HepG2 (cell line): ENCODE data around the gene LRRC8C. TPM values are rescaled to one million over a fixed set of nuclear protein-coding genes. Genes with fewer than 3 reads are reported as not detected.

Experiments used
- ATAC-seq: fragments of 200-7000 bp; cut with Tn5 transposase; 3 replicates; pipeline ENCODE4 v1.9.1; 2020; ENCODE audit warnings: mild to moderate bottlenecking, moderate library complexity
- BruUV-seq: library from RNA; stranded (reverse); fragments of 400-500 nt; replicated peaks from 2 replicates; lab custom pipeline; 2021; lab: Mats Ljungman, UMichigan
- CTCF ChIA-PET: fragments of 300-600 bp; formaldehyde crosslinking; extraction: SDS; loops from one replicate; lab custom pipeline; 2021; ENCODE audit warnings: low total read pairs, inconsistent platforms, low intra/inter-chr PET ratio; lab: Yijun Ruan, JAX
- POLR2A ChIA-PET: fragments of 350-600 bp; sonication (Branson Sonifier 250); formaldehyde crosslinking; loops from one replicate; lab custom pipeline; 2020; ENCODE audit warnings: antibody characterized with exemption, inconsistent platforms; lab: Yijun Ruan, JAX
- DNase-seq: peaks from one replicate; pipeline ENCODE4 v3.0.0-alpha.2; 2015; ENCODE audit warnings: low spot score
- FAIRE-seq: peaks from 3 replicates; lab custom pipeline; 2011; peaks lifted over from hg19 to GRCh38; lab: Jason Lieb, UNC
- H2AFZ ChIP-seq: one replicate; pipeline ENCODE4 v1.6.1; 2011; ENCODE audit warnings: low read length, inconsistent platforms
- H3K27ac ChIP-seq: fragments of 300-600 bp; 3 replicates; pipeline ENCODE4 v1.8.0; 2011; ENCODE audit warnings: mixed run types, mild to moderate bottlenecking, mixed read lengths, low read length, inconsistent platforms; ENCODE audit not compliant: insufficient read depth; ENCODE audit errors: extremely low read length
- H3K27me3 ChIP-seq, 2 experiments: fragments of 200-600 bp in 1 of 2; 2 replicates in 1 of 2; 3 replicates in 1 of 2; pipeline versions ENCODE4 v1.6.0 to v1.8.0; 2011; ENCODE audit warnings: low read length in 2 of 2, mild to moderate bottlenecking in 2 of 2, moderate library complexity in 2 of 2, inconsistent platforms in 1 of 2; ENCODE audit not compliant: insufficient read depth in 2 of 2, control insufficient read depth in 1 of 2
- H3K36me3 ChIP-seq, 2 experiments: fragments of 200-600 bp in 1 of 2; replicated peaks in 1 of 2; 2 replicates in 1 of 2; 3 replicates in 1 of 2; pipeline versions ENCODE4 v1.5.1 to v1.8.0; 2011; ENCODE audit warnings: low read length in 2 of 2, inconsistent platforms in 1 of 2; ENCODE audit not compliant: insufficient read depth in 2 of 2, control insufficient read depth in 1 of 2
- H3K4me1 ChIP-seq: 2 replicates; pipeline ENCODE4 v1.5.1; 2012; ENCODE audit warnings: low read length, inconsistent platforms; ENCODE audit not compliant: insufficient read depth
- H3K4me2 ChIP-seq: 2 replicates; pipeline ENCODE4 v1.6.0; 2011; ENCODE audit warnings: low read depth, low read length, inconsistent platforms
- H3K4me3 ChIP-seq, 3 experiments: fragments of 200-600 bp in 1 of 3; sonication (generic), shearing (Covaris generic) in 1 of 3; replicated peaks in 1 of 3; 2 replicates each; pipeline ENCODE4 v1.5.1; 2011 to 2016; ENCODE audit warnings: low read length in 3 of 3, inconsistent platforms in 2 of 3, low read depth in 2 of 3, mild to moderate bottlenecking in 2 of 3, control low read depth in 1 of 3, mixed read lengths in 1 of 3; ENCODE audit not compliant: insufficient read depth in 1 of 3
- H3K79me2 ChIP-seq: one replicate; pipeline ENCODE4 v1.6.1; 2011; ENCODE audit warnings: low read length, inconsistent platforms; ENCODE audit not compliant: insufficient read depth
- H3K9ac ChIP-seq: 2 replicates; pipeline ENCODE4 v1.6.0; 2011; ENCODE audit warnings: mild to moderate bottlenecking, low read depth, low read length, inconsistent platforms; ENCODE audit not compliant: insufficient read depth
- H3K9me3 ChIP-seq: 2 replicates; pipeline ENCODE4 v1.5.1; 2012; ENCODE audit warnings: mild to moderate bottlenecking, low read length
- H4K20me1 ChIP-seq: 2 replicates; pipeline ENCODE4 v1.6.0; 2011; ENCODE audit warnings: inconsistent platforms, mild to moderate bottlenecking, low read length, moderate library complexity; ENCODE audit not compliant: insufficient read depth
- ARID2 ChIP-seq: sonication (generic); formaldehyde crosslinking; IDR thresholded peaks from 2 replicates; pipeline ENCODE4 v1.8.1; 2022; ENCODE audit warnings: mild to moderate bottlenecking, missing genetic modification reagents, borderline replicate concordance
- ARNT ChIP-seq: fragments of 450-650 bp; IDR thresholded peaks from 2 replicates; pipeline ENCODE4 v1.6.1; 2017
- ATF7-NPFF ChIP-seq: sonication (generic); formaldehyde crosslinking; IDR thresholded peaks from 2 replicates; pipeline ENCODE4 v1.8.1; 2023; ENCODE audit warnings: mild to moderate bottlenecking, low read depth, missing genetic modification reagents, moderate library complexity
- CEBPG ChIP-seq: IDR thresholded peaks from 2 replicates; pipeline ENCODE4 v1.6.1; 2016
- ELK4 ChIP-seq: sonication (generic); formaldehyde crosslinking; IDR thresholded peaks from 2 replicates; pipeline ENCODE4 v1.9.0; 2021; ENCODE audit warnings: missing genetic modification reagents, borderline replicate concordance
- IRF2 ChIP-seq: IDR thresholded peaks from 2 replicates; pipeline ENCODE4 v1.6.1; 2018; ENCODE audit warnings: missing genetic modification reagents, missing compliant biosample characterization
- KLF15 ChIP-seq: sonication (generic); formaldehyde crosslinking; IDR thresholded peaks from 2 replicates; pipeline ENCODE4 v1.8.1; 2023; ENCODE audit warnings: borderline replicate concordance, mild to moderate bottlenecking, inconsistent platforms, missing genetic modification reagents, mixed read lengths
- KMT2B ChIP-seq: IDR thresholded peaks from 2 replicates; pipeline ENCODE4 v1.6.1; 2016; ENCODE audit warnings: missing genetic modification reagents, missing compliant biosample characterization
- MAZ ChIP-seq, 2 experiments: sonication (generic) in 1 of 2; formaldehyde crosslinking in 1 of 2; IDR thresholded peaks; 2 replicates each; pipeline versions ENCODE4 v1.5.0 to v1.6.1; 2012 to 2020; ENCODE audit warnings: low read depth in 2 of 2, mild to moderate bottlenecking in 2 of 2, borderline replicate concordance in 1 of 2, improper control_type of control experiment in 1 of 2, low read length in 1 of 2, missing genetic modification reagents in 1 of 2, moderate library complexity in 1 of 2
- NPAS2 ChIP-seq: sonication (generic); formaldehyde crosslinking; IDR thresholded peaks from 2 replicates; pipeline ENCODE4 v1.8.0; 2022; ENCODE audit warnings: mild to moderate bottlenecking, missing genetic modification reagents, borderline replicate concordance
- PAWR ChIP-seq: sonication (generic); formaldehyde crosslinking; IDR thresholded peaks from 2 replicates; pipeline ENCODE4 v1.4.0; 2020; ENCODE audit warnings: missing genetic modification reagents, mild to moderate bottlenecking, borderline replicate concordance
- YEATS4 ChIP-seq: sonication (generic); formaldehyde crosslinking; IDR thresholded peaks from 2 replicates; pipeline ENCODE4 v1.4.0; 2020; ENCODE audit warnings: missing genetic modification reagents, borderline replicate concordance
- ZBTB3 ChIP-seq: sonication (generic); formaldehyde crosslinking; IDR thresholded peaks from 2 replicates; pipeline ENCODE4 v1.4.0; 2020; ENCODE audit warnings: low read depth, mild to moderate bottlenecking, moderate library complexity, missing genetic modification reagents, borderline replicate concordance
- ZC3H13 ChIP-seq: sonication (generic); formaldehyde crosslinking; IDR thresholded peaks from 2 replicates; pipeline ENCODE4 v1.8.1; 2023; ENCODE audit warnings: mild to moderate bottlenecking, missing genetic modification reagents, moderate library complexity
- ZNF501 ChIP-seq: sonication (generic); formaldehyde crosslinking; IDR thresholded peaks from 2 replicates; pipeline ENCODE4 v1.5.1; 2020; ENCODE audit warnings: mild to moderate bottlenecking, moderate library complexity, missing genetic modification reagents
- ZNF788 ChIP-seq: sonication (generic); formaldehyde crosslinking; IDR thresholded peaks from 2 replicates; pipeline ENCODE4 v1.5.0; 2020; ENCODE audit warnings: mild to moderate bottlenecking, missing genetic modification reagents, borderline replicate concordance
- ZSCAN20 ChIP-seq: sonication (generic); formaldehyde crosslinking; IDR thresholded peaks from 2 replicates; pipeline ENCODE4 v1.4.0; 2020; ENCODE audit warnings: missing genetic modification reagents, mild to moderate bottlenecking, borderline replicate concordance
- WGBS: methylation state at CpG from one replicate; pipeline ENCODE4 v1.1.6; 2017; ENCODE audit warnings: low lambda C conversion rate; 5-methylcytosine and 5-hydroxymethylcytosine counted together
- in situ Hi-C: cut with HindIII; loops from 2 replicates; pipeline ENCODE4 v1.10.0; 2017; ENCODE audit warnings: low pct_unique_long_range_greater_than_20kb; ENCODE audit not compliant: extremely low pct_ligation_motif_present
- intact Hi-C: fragments of 100-400 bp; cut with micrococcal nuclease; formaldehyde crosslinking; loops from one replicate; pipeline ENCODE4 v1.10.0; 2022; ENCODE audit not compliant: unreplicated experiment
- polyA plus RNA-seq, 8 experiments: library from polyadenylated mRNA; depleted of rRNA in 3 of 8; stranded (reverse) in 7 of 8; unstranded in 1 of 8; fragments of >200 nt; fragmentation: Illumina TruSeq in 4 of 8; extraction: Trizol in 4 of 8; gene quantifications; 2 replicates each; pipeline versions ENCODE4 v1.2.1 to v1.2.3, GENCODE V29; 2011 to 2016; ENCODE audit warnings: low read depth in 4 of 8, missing spikeins in 1 of 8, mixed read lengths in 1 of 8; ENCODE audit not compliant: insufficient read depth in 1 of 8
- total RNA-seq, 5 experiments: library from RNA; depleted of rRNA; stranded (reverse); fragments of >200 nt; fragmentation: Illumina TruSeq; extraction: Trizol; gene quantifications; 2 replicates each; pipeline ENCODE4 v1.2.3, GENCODE V29; 2016; ENCODE audit warnings: low read depth in 1 of 5
- TF ChIP-seq, protein P1 (sequence below): sonication (generic); formaldehyde crosslinking; IDR thresholded peaks from 2 replicates; pipeline ENCODE4 v1.4.0; 2020; ENCODE audit warnings: missing genetic modification reagents

Gene LRRC8C
- total and polyA plus RNA-seq, 2 of the 13 experiments (the other 11 are each of a cell fraction or from before 2014, with no cell fraction given): 0.22 to 0.32 TPM

GRCh38 chr1:89688607-89689006 is 55.7 kb downstream of the LRRC8C start:
- ATAC-seq (no peak), DNase-seq (no peak), FAIRE-seq (no peak)
- intact Hi-C loops (no loop called here), in situ Hi-C loops (no loop called here)
- Histone ChIP-seq H3K27ac (no peak overlapping the region), H3K9me3 (no peaks in the 10 kb centered on the region), H3K4me1 (no peaks in the 10 kb centered on the region), H3K4me3 (no peak overlapping the region), H3K27me3 (no peaks in the 10 kb centered on the region), H3K9ac (no peak overlapping the region), H4K20me1 (no peaks in the 10 kb centered on the region), H2AFZ (no peak overlapping the region), H3K79me2 (no peaks in the 10 kb centered on the region), H3K4me2 (no peak overlapping the region), H3K36me3 (no peaks in the 10 kb centered on the region)
- TF ChIP-seq ZNF788 (no peak), IRF2 (CRISPR knock-in tag) (no peak)
- POLR2A ChIA-PET: no interaction called here
- no TSS peak for BruUV-seq
- 93% methylated on average over 1 of the region's 1 CpG for WGBS
- CTCF ChIA-PET: no interaction called here

GRCh38 chr1:89689234-89689633 is 56.3 kb downstream of the LRRC8C start:
- H4K20me1 ChIP-seq: no peaks in the 10 kb centered on the region
- no peak for ATAC-seq
- H3K36me3 ChIP-seq: no peaks in the 10 kb centered on the region
- no peak overlapping the region for H3K9ac ChIP-seq
- POLR2A ChIA-PET: no interaction called here
- TF ChIP-seq ATF7-NPFF: no peak
- no peak for TF ChIP-seq ZBTB3 (CRISPR knock-in tag)
- TF ChIP-seq ZSCAN20 (CRISPR knock-in tag): no peak
- no peak for TF ChIP-seq PAWR (CRISPR knock-in tag)
- TF ChIP-seq YEATS4: no peak
- TF ChIP-seq ARID2: no peak
- TF ChIP-seq CEBPG: no peak
- TF ChIP-seq, protein P1, sequence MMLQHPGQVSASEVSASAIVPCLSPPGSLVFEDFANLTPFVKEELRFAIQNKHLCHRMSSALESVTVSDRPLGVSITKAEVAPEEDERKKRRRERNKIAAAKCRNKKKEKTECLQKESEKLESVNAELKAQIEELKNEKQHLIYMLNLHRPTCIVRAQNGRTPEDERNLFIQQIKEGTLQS (CRISPR knock-in tag): no peak
- no peak for TF ChIP-seq KMT2B (CRISPR knock-in tag)
- TF ChIP-seq NPAS2 (CRISPR knock-in tag): no peak
- no peak for TF ChIP-seq ARNT
- TF ChIP-seq ZNF501: no peak
- TF ChIP-seq ELK4 (CRISPR knock-in tag): no peak
- no peak for TF ChIP-seq ZC3H13 (CRISPR knock-in tag)
- TF ChIP-seq MAZ (IDR thresholded peaks at IDR 0.05; ENCODE audit: borderline replicate concordance, low read depth, low read length): no peak
- TF ChIP-seq MAZ (CRISPR knock-in tag; IDR thresholded peaks at IDR 0.05; ENCODE audit: low read depth): no peak
- TF ChIP-seq KLF15 (CRISPR knock-in tag): no peak
- TF ChIP-seq, all 625 proteins: peak for 0
- Histone ChIP-seq H3K4me2 (no peak overlapping the region), H3K4me3 (no peak overlapping the region), H2AFZ (no peak overlapping the region), H3K4me1 (no peaks in the 10 kb centered on the region), H3K27ac (no peak overlapping the region), H3K9me3 (no peaks in the 10 kb centered on the region), H3K79me2 (no peaks in the 10 kb centered on the region), H3K27me3 (no peaks in the 10 kb centered on the region)
- WGBS: 44% methylated on average over 3 of the region's 3 CpGs
- BruUV-seq: no TSS peak
- intact Hi-C loops (no loop called here), in situ Hi-C loops (no loop called here)
- FAIRE-seq (no peak), DNase-seq (no peak)
- CTCF ChIA-PET: no interaction called here
